SK-N-MC (cell line): Measurements from ENCODE around the gene DFFA.
"Not testable (repeated sequence)": the region's sequence is repeated elsewhere in the genome, so short reads cannot be mapped to it uniquely, and the experiment has no call there.

Source experiments
- DNase-seq: peaks from one replicate; pipeline ENCODE4 v3.0.0-alpha.2; 2011; ENCODE audit warnings: low read depth, low spot score
- H3K27ac ChIP-seq: fragments of 200-600 bp; sonication (generic); 2 replicates; pipeline ENCODE4 v1.5.1; 2016; ENCODE audit warnings: mixed run types
- H3K36me3 ChIP-seq: fragments of 200-600 bp; sonication (generic); 2 replicates; pipeline ENCODE4 v1.6.1; 2017; ENCODE audit warnings: antibody characterized with exemption, low read length, mixed read lengths; ENCODE audit not compliant: insufficient read depth
- H3K4me3 ChIP-seq: fragments of 200-600 bp; sonication (generic); 2 replicates; pipeline ENCODE4 v1.5.1; 2016
- H3K9ac ChIP-seq: fragments of 200-600 bp; sonication (generic); 2 replicates; pipeline ENCODE4 v1.8.0; 2017; ENCODE audit warnings: mixed run types, mixed read lengths; ENCODE audit not compliant: insufficient read length
- H3K9me3 ChIP-seq: fragments of 200-600 bp; sonication (generic); 2 replicates; pipeline ENCODE4 v1.6.1; 2017; ENCODE audit warnings: low read depth, mild to moderate bottlenecking, antibody characterized with exemption, low read length, moderate library complexity, mixed read lengths
- EZH2 ChIP-seq: fragments of 200-600 bp; sonication (generic); IDR thresholded peaks from one replicate; pipeline ENCODE4 v1.6.1; 2017; ENCODE audit warnings: antibody characterized with exemption
- FOXP2 ChIP-seq: optimal IDR thresholded peaks from 2 replicates; pipeline ENCODE3; 2011; ENCODE audit warnings: mild to moderate bottlenecking, moderate library complexity; ENCODE audit not compliant: insufficient read depth; ENCODE audit errors: extremely low read length, control extremely low read depth
- POLR2AphosphoS5 ChIP-seq: IDR thresholded peaks from 2 replicates; pipeline ENCODE4 v1.6.1; 2012; ENCODE audit warnings: mild to moderate bottlenecking, low read depth, low read length, borderline replicate concordance

Gene DFFA

GRCh38 chr1:10424034-10424433, 48.3 kb downstream of the DFFA start:
- DNase-seq: no peak
- Histone ChIP-seq H3K9me3 (no peaks in the 10 kb centered on the region), H3K27ac (peak overlapping the region; percentile 64), H3K4me3 (no peak overlapping the region), H3K9ac (peak overlapping the region; percentile 19), H3K36me3 (peaks cover 15% of the 10 kb centered on the region)
- no peak for TF ChIP-seq FOXP2

- Histone ChIP-seq H3K36me3 (peaks cover 38% of the 10 kb centered on the region), H3K9ac (no peak overlapping the region), H3K9me3 (no peaks in the 10 kb centered on the region), H3K4me3 (no peak overlapping the region), H3K27ac (no peak overlapping the region)
- no peak for DNase-seq
- no peak for TF ChIP-seq FOXP2
- no peak for TF ChIP-seq POLR2AphosphoS5
- no peak for TF ChIP-seq EZH2
Measured at GRCh38 chr1:10421637-10422036, 50.7 kb downstream of the DFFA start.

- Histone ChIP-seq H3K9me3 (no peaks in the 10 kb centered on the region), H3K36me3 (peaks cover 61% of the 10 kb centered on the region)
- TF ChIP-seq EZH2: no peak
- no peak for TF ChIP-seq FOXP2
Measured at GRCh38 chr1:10419351-10419750, 53.0 kb downstream of the DFFA start.

GRCh38 chr1:10418741-10419140, 53.6 kb downstream of the DFFA start:
- H3K9ac ChIP-seq, H3K27ac ChIP-seq, H3K9me3 ChIP-seq, DNase-seq, H3K4me3 ChIP-seq: not testable (repeated sequence)
- H3K36me3 ChIP-seq: peaks cover 67% of the 10 kb centered on the region

More at GRCh38 chr1:10419351-10419750, 53.0 kb downstream of the DFFA start:
- H3K4me3 ChIP-seq: no peak overlapping the region
- no peak overlapping the region for H3K27ac ChIP-seq
- no peak for DNase-seq
- no peak overlapping the region for H3K9ac ChIP-seq

GRCh38 chr1:10415967-10416366, 56.4 kb downstream of the DFFA start:
- H3K9me3 ChIP-seq, DNase-seq, H3K9ac ChIP-seq, H3K4me3 ChIP-seq: not testable (repeated sequence)
- Histone ChIP-seq H3K36me3 (peaks cover 93% of the 10 kb centered on the region), H3K27ac (peak overlapping the region; percentile 83)

GRCh38 chr1:10415211-10415930, 57.0 kb downstream of the DFFA start:
- no peak overlapping the region for H3K9ac ChIP-seq
- no peak overlapping the region for H3K4me3 ChIP-seq
- H3K36me3 ChIP-seq: peaks cover 95% of the 10 kb centered on the region
- no peak for TF ChIP-seq FOXP2
- TF ChIP-seq EZH2: no peak
- TF ChIP-seq POLR2AphosphoS5: no peak
- H3K27ac ChIP-seq: peak overlapping the region; percentile 83
- no peak for DNase-seq
- no peaks in the 10 kb centered on the region for H3K9me3 ChIP-seq

- H3K36me3 ChIP-seq: peaks cover 99% of the 10 kb centered on the region
- TF ChIP-seq POLR2AphosphoS5 (no peak), EZH2 (no peak), FOXP2 (no peak)
- no peak for DNase-seq
- no peak overlapping the region for H3K27ac ChIP-seq
- H3K9me3 ChIP-seq: no peaks in the 10 kb centered on the region
- no peak overlapping the region for H3K9ac ChIP-seq
- no peak overlapping the region for H3K4me3 ChIP-seq
Measured at GRCh38 chr1:10407201-10407600, 65.1 kb downstream of the DFFA start.
